Kidney epithelial cell (primary cell): ENCODE results near the gene KRT40. TPM values are rescaled to one million over a fixed set of nuclear protein-coding genes. Genes with fewer than 3 reads are reported as not detected.

ENCODE experiments used
- DNase-seq: peaks from one replicate; pipeline ENCODE4 v3.0.0-alpha.2; 2010; ENCODE audit warnings: low read depth
- H3K27me3 ChIP-seq: 2 replicates; pipeline ENCODE4 v1.6.0; 2011; ENCODE audit warnings: low read length; ENCODE audit not compliant: control insufficient read depth, insufficient read depth
- H3K36me3 ChIP-seq: 2 replicates; pipeline ENCODE4 v1.5.1; 2011; ENCODE audit warnings: low read length; ENCODE audit not compliant: control insufficient read depth, insufficient read depth
- H3K4me3 ChIP-seq: 2 replicates; pipeline ENCODE4 v1.5.1; 2011; ENCODE audit warnings: low read depth, mild to moderate bottlenecking, control low read depth, low read length
- CTCF ChIP-seq: IDR thresholded peaks from 2 replicates; pipeline ENCODE4 v1.5.1; 2011; ENCODE audit warnings: mild to moderate bottlenecking, moderate library complexity, low read length, control low read depth, inconsistent platforms; ENCODE audit not compliant: insufficient read depth, poor library complexity, severe bottlenecking
- total RNA-seq: library from RNA; depleted of rRNA; stranded (reverse); fragments of >200 nt; gene quantifications from 2 replicates; pipeline ENCODE4 v1.2.3, GENCODE V29; 2015

The KRT40 gene
- total RNA-seq, 1 donor from 2014 or later: not detected

GRCh38 chr17:40932608-40933007, 51.5 kb downstream of the KRT40 start:
- TF ChIP-seq CTCF: no peak

GRCh38 chr17:40931311-40931710, 52.8 kb downstream of the KRT40 start:
- H3K27me3 ChIP-seq: no peaks in the 10 kb centered on the region
- DNase-seq: no peak
- no peaks in the 10 kb centered on the region for H3K36me3 ChIP-seq
- TF ChIP-seq CTCF: no peak
- no peak overlapping the region for H3K4me3 ChIP-seq

More at GRCh38 chr17:40932608-40933007, 51.5 kb downstream of the KRT40 start:
- peak; percentile 79 for DNase-seq
- Histone ChIP-seq H3K27me3 (no peaks in the 10 kb centered on the region), H3K36me3 (no peaks in the 10 kb centered on the region), H3K4me3 (no peak overlapping the region)

Other genes starting within 250 kb of the KRT40 start
- gene KRT25, start 229.0 kb downstream of the KRT40 start, total RNA-seq: not detected in 2 replicates
- gene KRT26, start 212.1 kb downstream of the KRT40 start, total RNA-seq: not detected in 2 replicates
- gene KRT27, start 201.8 kb downstream of the KRT40 start, total RNA-seq: not detected in 2 replicates
- not detected in 2 replicates for gene KRT28, start 184.4 kb downstream of the KRT40 start, total RNA-seq
- 24.5 and 29.9 TPM in 2 replicates for gene KRT10, start 161.7 kb downstream of the KRT40 start, total RNA-seq
- not detected in 2 replicates for gene KRT12, start 117.1 kb downstream of the KRT40 start, total RNA-seq
- gene KRT20, start 99.1 kb downstream of the KRT40 start, total RNA-seq: not detected in 2 replicates
- gene KRT23, start 46.7 kb downstream of the KRT40 start, total RNA-seq: 24.2 and 25.9 TPM in 2 replicates
- gene KRT39, start 17.4 kb downstream of the KRT40 start, total RNA-seq: not detected in 2 replicates
- gene KRTAP3-3, start 9.8 kb upstream of the KRT40 start, total RNA-seq: not detected in 2 replicates
- gene KRTAP3-2, start 15.6 kb upstream of the KRT40 start, total RNA-seq: not detected in 2 replicates
- not detected in 2 replicates for gene KRTAP3-1, start 24.8 kb upstream of the KRT40 start, total RNA-seq
- not detected in 2 replicates for gene KRTAP1-5, start 42.9 kb upstream of the KRT40 start, total RNA-seq
- gene KRTAP1-4, start 45.9 kb upstream of the KRT40 start, total RNA-seq: not detected in 2 replicates
- not detected in 2 replicates for gene KRTAP1-3, start 50.5 kb upstream of the KRT40 start, total RNA-seq
- not detected in 2 replicates for gene KRTAP1-1, start 57.1 kb upstream of the KRT40 start, total RNA-seq
- gene KRTAP2-1, start 63.0 kb upstream of the KRT40 start, total RNA-seq: not detected in 2 replicates
- gene KRTAP2-2, start 70.9 kb upstream of the KRT40 start, total RNA-seq: not detected in 2 replicates
- 4.3 and 5.2 TPM in 2 replicates for gene KRTAP2-3, start 75.8 kb upstream of the KRT40 start, total RNA-seq
- gene KRTAP2-4, start 81.6 kb upstream of the KRT40 start, total RNA-seq: not detected in 2 replicates
- gene KRTAP4-7, start 99.8 kb upstream of the KRT40 start, total RNA-seq: not detected in 2 replicates
- gene KRTAP4-8, start 113.8 kb upstream of the KRT40 start, total RNA-seq: not detected in 2 replicates
- gene KRTAP4-16, start 117.9 kb upstream of the KRT40 start, total RNA-seq: not detected in 2 replicates
- gene KRTAP4-9, start 121.1 kb upstream of the KRT40 start, total RNA-seq: not detected in 2 replicates
- not detected in 2 replicates for gene KRTAP4-11, start 134.0 kb upstream of the KRT40 start, total RNA-seq
- gene KRTAP4-12, start 139.9 kb upstream of the KRT40 start, total RNA-seq: not detected in 2 replicates
- not detected in 2 replicates for gene KRTAP4-6, start 156.2 kb upstream of the KRT40 start, total RNA-seq
- not detected in 2 replicates for gene KRTAP4-5, start 165.5 kb upstream of the KRT40 start, total RNA-seq
- gene KRTAP4-4, start 176.4 kb upstream of the KRT40 start, total RNA-seq: not detected in 2 replicates
- gene KRTAP4-3, start 183.9 kb upstream of the KRT40 start, total RNA-seq: not detected in 2 replicates
- not detected in 2 replicates for gene KRTAP4-2, start 193.9 kb upstream of the KRT40 start, total RNA-seq
- gene KRTAP4-1, start 200.6 kb upstream of the KRT40 start, total RNA-seq: not detected in 2 replicates
- gene KRTAP9-1, start 205.6 kb upstream of the KRT40 start, total RNA-seq: not detected in 2 replicates
- not detected in 2 replicates for gene KRTAP9-2, start 242.3 kb upstream of the KRT40 start, total RNA-seq
- gene KRTAP9-3, start 248.1 kb upstream of the KRT40 start, total RNA-seq: not detected in 2 replicates